ENCODE measurements around the gene RNF186.

The RNF186 gene

DNA sequence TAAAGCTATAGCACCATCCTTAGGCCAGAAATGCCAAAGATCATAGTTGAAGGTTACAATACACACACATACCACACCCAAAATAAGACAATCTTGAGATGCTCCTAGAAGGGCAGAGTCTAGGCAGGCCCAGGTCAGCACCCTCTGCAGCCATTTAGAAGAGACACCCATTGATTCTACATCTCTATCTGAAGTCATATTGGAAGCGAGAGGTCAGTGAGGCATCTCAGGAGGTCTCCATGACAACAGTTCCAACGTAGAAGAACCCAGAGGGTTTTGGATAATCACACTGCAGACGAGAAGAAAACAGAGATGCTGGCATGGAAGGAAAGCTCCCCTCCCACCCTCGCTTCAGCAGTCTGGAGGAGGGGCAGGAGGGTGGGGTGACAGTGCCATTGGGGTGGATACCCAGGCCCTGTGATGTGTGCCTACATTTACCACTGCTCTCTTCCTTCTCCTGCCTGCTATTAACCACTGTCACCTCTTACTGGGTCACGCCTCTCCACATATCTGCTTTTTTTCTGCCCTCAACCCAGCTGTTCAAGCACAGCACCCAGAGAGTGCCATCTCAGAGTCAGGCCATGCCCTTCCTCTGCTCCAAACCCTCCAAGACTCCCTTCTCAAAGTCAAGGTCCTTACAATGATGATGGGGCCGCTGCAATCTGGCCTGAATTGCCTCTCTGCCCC, 21.6 kb downstream of the RNF186 start:
- no peak for DNase-seq (ENCODE audit: low read depth)

DNA sequence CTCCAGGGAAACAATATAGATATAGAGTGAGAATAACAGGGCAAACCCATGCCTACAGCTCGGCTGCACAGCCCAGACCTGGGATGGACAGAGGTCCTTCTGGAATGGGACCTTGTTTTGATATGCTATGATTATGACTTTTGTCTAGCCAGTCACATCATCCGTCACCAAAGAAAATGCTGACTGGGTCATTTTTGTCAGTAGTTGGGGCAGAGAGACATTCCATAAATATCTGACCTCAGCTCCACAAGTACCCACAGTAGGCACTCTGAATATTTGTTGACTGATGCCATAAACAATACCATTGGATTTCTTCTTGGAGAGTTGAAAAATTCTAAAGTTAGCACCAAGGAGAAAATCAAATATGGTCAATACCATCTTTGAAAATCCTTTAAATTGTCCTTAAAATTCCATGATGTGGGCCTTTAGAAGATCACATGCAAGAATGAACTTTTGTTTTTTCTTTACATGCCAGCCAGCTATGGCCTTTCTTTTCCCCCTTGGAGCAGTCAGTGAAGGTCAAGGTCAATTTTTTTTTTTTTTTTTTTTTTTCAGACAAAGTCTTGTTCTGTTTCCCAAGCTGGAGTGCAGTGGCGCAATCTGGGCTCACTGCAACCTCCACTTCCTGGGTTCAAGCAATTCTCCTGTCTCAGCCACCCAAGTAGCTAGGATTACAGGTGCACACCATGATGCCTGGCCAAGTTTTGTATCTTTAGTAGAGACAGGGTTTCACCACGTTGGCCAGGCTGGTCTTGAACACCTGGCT, 22.7 kb downstream of the RNF186 start:
- DNase-seq (ENCODE audit: low read depth) = no peak

- DNase-seq (ENCODE audit: low read depth) = peak; percentile 66
Measured at GRCh38 chr1:19790061-19790975, 24.8 kb downstream of the RNF186 start.

DNA sequence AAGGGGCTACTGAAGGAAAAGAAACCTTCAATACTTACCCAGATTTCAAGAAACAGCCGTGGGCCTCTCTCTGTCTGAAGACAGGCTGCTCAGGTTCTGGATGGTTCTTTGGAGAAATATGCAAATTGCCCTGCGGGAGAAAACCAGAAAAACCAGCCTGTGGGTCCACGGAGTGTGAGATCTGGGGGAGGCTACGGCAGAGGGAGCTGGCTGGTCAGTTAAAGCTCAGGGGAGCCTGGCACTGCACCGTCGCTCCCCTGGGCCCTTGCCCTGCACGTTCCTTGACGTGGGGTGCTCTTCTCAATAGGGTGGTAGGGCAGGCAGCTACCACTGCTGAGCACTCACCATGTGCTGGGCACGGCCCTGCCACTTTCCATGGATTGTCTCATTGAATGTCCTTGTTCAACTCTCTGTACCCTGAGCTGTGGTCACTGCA, 28.1 kb downstream of the RNF186 start:
- DNase-seq (ENCODE audit: low read depth) = no peak

DNA sequence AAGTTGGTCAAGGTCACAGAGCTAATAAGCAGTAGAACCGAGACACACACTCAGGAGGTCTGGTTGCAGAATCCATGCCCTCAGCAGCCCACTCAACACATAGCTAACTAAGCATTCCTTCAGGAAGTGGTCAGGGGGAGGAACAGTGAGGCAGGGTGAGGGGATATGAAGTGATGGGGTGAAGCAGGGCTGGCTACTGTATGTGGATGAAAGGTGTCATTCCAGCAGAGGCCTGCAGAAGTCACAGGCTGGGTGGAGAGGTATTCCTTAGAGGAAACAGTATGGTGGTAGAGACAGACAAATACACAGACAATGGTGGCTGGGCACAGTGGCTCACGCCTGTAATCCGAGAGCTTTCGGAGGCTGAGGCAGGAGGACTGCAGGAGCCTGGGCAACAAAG, 29.4 kb downstream of the RNF186 start:
- no peak for DNase-seq (ENCODE audit: low read depth)

DNA sequence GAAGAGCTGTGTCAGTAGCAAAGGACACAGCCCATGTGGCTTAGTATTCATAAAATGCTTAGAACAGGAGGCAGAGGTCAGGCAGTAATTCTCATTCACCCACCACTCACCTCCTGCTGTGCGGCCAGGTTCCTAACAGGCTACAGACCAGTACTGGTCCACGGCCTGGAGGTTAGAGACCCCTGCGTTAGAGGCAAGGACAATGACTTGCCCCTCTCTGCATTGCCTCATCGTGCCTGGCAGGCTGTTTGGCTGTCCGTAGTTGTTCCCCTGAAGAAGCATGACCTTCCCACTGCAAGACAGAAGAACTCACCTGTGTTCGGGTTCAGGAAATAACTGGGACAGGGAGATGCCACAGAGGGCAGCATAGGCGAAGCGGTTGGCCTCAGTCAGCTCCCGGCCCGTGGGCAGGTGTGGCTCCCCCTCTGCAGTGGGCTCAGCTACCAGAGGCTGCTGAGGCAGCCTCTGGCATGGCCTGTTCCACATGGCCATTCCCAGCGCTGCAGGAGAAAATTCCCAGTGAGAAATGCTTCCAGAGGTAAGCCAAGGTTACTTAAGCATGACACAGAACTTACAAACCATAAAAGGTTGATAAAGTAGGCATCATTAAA, 34.7 kb downstream of the RNF186 start:
- no peak for DNase-seq (ENCODE audit: low read depth)

GRCh38 chr1:19776933-19777332, 38.1 kb downstream of the RNF186 start:
- no peak for DNase-seq (ENCODE audit: low read depth)

GRCh38 chr1:19776287-19776686, 38.8 kb downstream of the RNF186 start:
- DNase-seq (ENCODE audit: low read depth) = no peak

DNA sequence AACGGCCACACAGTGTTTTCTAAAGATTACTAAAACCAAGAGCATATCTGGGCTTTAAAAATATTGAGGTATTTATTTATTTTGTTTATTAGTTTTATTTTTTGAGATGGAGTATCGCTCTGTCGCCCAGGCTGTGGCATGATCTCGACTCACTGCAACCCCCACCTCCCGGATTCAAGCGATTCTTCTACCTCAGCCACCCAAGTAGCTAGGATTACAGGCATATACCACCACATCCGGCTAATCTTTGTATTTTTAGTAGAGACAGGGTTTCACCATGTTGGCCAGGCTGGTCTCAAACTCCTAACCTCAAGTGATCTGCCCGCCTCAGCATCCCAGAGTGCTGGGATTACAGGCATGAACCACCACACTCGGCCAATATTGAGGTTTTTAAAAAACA, 39.3 kb downstream of the RNF186 start:
- DNase-seq (ENCODE audit: low read depth) = no peak

GRCh38 chr1:19775317-19775716, 39.8 kb downstream of the RNF186 start:
- DNase-seq (ENCODE audit: low read depth) = no peak

DNA sequence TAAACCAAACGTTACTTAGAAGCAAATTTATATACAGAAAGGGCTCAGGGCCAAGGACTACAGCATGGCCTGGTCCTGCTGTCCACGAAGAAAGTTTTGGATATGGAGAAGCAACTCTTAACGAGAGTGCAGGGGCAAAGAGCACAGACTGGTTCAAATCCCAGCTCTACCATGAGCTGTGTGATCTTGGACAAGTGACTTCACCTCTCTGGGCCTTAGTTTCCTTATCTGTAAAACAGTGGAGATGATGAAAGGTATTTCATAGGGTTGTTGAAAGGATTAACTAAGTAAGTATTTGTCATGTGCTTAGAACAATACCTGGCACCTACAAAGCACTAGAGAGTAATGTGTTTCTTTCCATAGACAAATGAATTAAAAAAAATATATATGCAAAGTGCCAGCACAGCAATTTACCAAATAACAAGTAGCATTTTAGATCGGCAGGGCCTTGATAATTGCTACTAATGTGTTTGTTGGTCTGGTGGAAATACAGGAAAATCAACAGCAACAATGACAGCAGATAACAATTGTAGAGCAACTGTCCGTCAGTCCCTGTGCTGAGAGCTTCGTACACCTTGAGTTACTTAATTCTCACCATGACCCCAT, 40.8 kb downstream of the RNF186 start:
- DNase-seq (ENCODE audit: low read depth) = no peak

- no peak for DNase-seq (ENCODE audit: low read depth)
Measured at GRCh38 chr1:19773485-19773884, 41.6 kb downstream of the RNF186 start.

DNA sequence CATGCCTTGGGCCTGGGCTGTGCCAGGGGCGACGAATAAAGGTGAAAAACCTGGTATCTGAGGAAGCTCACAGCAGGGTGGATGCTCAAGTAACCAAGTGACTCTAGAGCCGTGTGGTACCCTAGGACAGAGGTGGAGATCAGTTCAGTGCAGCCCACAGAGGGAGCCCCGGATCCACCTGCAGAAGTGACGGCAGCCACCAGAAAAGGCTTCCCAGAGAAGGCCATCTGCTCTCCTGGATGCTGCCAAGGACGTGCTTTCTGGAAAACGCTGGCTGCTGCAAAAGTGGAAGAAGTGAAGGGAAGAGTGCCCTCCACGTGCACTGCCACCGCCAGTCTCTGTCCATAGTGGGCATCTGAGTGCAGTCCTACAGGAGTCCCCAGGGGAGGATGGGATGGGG, 43.0 kb downstream of the RNF186 start:
- no peak for DNase-seq (ENCODE audit: low read depth)

DNA sequence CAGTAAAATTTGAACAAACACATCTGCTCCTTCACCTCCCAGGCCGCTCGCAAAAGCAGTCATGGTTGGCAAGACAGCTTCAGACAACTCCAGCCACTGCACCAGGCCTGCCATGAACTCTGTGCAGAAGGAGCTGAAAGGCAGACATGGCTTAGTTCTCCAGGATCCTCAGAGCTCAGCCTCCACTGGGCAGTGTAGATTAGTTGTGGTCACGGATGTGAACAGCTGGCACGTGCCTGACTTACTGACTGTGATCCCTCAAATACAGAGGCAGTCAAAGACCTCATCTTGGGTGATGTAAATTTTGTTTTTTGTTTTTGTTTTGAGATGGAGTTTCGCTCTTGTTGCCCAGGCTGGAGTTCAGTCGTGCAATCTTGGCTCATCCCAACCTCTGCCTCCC, 43.7 kb downstream of the RNF186 start:
- no peak for DNase-seq (ENCODE audit: low read depth)

DNA sequence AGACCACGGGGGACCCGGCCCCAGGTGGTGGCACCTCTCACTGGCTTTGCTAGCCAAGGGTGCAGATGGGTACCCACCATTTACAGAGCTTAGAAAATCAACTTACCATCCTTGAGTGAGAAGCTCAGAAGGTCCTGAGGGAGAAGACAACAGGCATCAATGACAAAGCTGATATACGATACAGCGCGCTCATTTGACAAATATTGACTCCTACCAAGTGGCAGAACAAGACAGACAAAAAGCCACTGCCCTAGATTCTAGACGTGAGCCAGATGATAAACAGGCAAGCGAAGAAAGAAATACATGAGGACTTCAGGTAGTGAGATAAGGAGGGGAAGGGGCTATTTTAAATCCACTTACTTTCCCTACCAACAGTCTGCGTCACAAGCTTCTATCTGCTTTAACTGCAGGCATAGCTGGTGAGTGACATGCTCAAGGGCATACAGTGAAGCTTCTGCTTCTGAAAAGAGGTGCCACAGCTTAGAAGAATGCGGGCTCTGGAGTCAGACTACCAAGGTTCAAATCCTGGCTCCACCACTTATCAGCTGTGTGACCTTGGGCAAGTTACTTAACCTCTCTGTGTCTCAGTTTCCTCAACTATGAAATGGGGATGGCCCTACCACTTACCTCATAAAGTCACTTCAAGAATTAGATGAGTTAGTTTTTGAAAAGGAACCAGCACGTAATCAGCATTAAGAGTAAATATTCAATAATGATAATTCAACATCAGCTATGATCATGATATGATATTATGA, 44.5 kb downstream of the RNF186 start:
- no peak for DNase-seq (ENCODE audit: low read depth)

GRCh38 chr1:19769211-19769932, 45.7 kb downstream of the RNF186 start:
- DNase-seq (ENCODE audit: low read depth) = no peak

DNA sequence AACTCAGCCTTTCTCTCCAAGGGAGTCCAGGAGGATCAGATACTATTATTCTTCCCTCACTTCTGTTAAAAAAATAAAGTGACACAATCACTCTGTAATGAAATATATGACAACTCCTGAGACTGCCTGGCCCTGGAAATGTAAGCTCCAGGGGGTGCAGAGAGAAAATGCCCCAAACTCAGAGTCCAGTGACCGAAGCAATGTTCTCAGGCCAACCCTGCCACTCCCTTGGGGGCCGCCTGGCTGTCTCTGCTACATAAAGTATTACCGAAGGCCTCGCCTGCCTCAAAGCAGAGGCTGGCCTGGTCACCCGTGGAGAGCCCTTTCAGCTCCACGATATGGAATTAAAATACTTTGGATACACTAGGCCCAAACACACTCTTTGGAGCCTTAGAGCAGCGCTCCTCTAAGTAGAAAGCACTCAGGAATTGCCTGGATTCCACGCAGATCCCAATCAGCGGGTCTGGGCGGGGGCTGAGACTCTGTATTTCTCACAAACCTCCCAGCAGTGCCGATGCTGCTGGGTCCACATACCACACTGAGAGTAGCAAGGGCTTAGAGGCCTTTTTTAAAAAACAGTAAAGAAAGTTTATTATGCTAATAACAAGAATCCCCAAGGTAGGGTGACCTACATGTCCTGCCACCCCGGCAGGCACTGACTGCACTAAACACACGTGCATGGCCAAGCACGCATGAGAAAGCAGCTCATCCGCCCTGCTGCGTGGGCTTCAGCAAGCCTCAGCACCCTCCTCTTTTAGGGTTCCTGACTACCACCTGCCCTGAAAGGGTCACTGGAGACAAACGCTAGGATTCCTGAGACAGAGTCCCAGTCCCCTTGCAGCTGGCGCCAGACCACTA, 46.5 kb downstream of the RNF186 start:
- no peak for DNase-seq (ENCODE audit: low read depth)

DNA sequence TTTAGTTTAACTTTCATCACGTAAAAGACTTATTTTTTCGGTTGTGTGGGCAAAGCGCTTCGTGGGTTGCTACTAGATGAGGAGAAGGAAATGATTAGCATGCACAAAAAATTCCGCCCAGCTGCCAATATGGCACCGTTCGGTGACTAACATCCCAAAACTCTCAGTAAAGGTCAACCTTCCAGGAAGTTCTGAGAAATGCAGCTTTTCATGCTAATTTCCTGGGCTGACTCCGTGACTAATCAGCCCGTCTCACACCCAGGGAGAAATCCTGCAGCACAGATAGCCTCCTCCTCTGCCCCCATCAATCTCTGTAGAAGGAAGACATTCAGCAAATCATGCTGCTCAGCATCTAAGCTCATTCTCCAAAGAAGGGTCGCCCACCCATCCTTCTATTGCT, 49.5 kb downstream of the RNF186 start:
- DNase-seq (ENCODE audit: low read depth) = peak; percentile 91

GRCh38 chr1:19764848-19765247, 50.2 kb downstream of the RNF186 start:
- peak; percentile 63 for DNase-seq (ENCODE audit: low read depth)

Data from amniotic epithelial cell (primary cell).